ENCODE data around the gene LPXN. TPM values are rescaled to one million over a fixed set of nuclear protein-coding genes. Genes with fewer than 3 reads are reported as not detected.

LPXN gene
- total and polyA plus RNA-seq, 10 of the 15 experiments (the other 5 are each of a cell fraction or from before 2014, with no cell fraction given) = 131 to 349 (median 201) TPM

DNA sequence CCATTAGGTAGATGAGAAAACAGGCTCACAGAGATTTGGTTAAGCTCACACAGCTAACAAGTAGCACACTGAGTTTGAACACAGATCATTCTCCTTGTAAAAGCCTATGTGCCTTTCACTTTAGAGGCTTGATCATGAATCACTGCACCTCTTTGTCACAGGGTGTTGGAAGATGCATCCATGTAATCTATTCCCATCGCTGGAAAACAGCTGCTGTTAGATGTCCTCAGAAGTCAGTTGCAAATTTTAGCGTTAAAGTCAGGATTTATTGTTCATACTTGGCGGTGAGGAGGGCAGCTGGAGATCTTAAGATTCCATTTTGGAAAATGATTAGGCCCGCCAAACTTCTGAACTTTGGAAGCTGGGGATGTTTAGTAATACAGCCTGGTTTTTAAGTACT, 49.4 kb upstream of the LPXN start:
- Histone ChIP-seq H3K4me3 (no peak overlapping the region), H3K4me2 (ENCODE audit: control insufficient read depth, insufficient read depth) (no peak overlapping the region), H3K9ac (ENCODE audit: control insufficient read depth, insufficient read depth, low read length) (no peak overlapping the region), H2AFZ (ENCODE audit: control insufficient read depth, low read depth, low read length) (no peak overlapping the region), H3K4me1 (ENCODE audit: control insufficient read depth, insufficient read depth, low read length) (no peaks in the 10 kb centered on the region), H3K27me3 (replicated peaks in 1 of 2; ENCODE audit: control insufficient read depth in 2 of 2, insufficient read depth in 2 of 2, low read length in 1 of 2) (no peaks in the 10 kb centered on the region), H3K79me2 (ENCODE audit: control insufficient read depth, insufficient read depth, low read length) (no peaks in the 10 kb centered on the region; the same call in 1 of the 2 replicates), H3K27ac (ENCODE audit: control insufficient read depth, insufficient read depth) (no peak overlapping the region), H3K36me3 (ENCODE audit: control insufficient read depth in 2 of 2, insufficient read depth in 2 of 2, low read length in 1 of 2) (peaks cover 12 to 24% of the 10 kb centered on the region in 2 experiments), H3K9me3 (replicated peaks; ENCODE audit: control insufficient read depth, insufficient read depth, low read length) (no peaks in the 10 kb centered on the region), H4K20me1 (ENCODE audit: control insufficient read depth, insufficient read depth) (no peaks in the 10 kb centered on the region)
- in situ Hi-C loops (cut with MboI) = no loop called here
- POLR2A ChIA-PET = no interaction called here
- RAD21 ChIA-PET (ENCODE audit: unreplicated experiment) = no interaction called here
- 80% methylated on average over 4 of the region's 4 CpGs for WGBS (ENCODE audit: insufficient coverage, insufficient replicate concordance, low lambda C conversion rate, missing lambda C conversion rate)
- SMC1A ChIA-PET (ENCODE audit: uncharacterized antibody, unreplicated experiment) = interaction anchor here (1.0 kb wide), 1 partner anchor 57 kb away, joined by 3 read pairs; no protein-coding TSS in a partner anchor
- BruUV-seq (replicated peaks) = no TSS peak
- CTCF ChIA-PET = interaction anchor here (0.5 to 9.8 kb wide), 2 partner anchors 57 to 62 kb away, joined by 4 to 156 read pairs; no protein-coding TSS in a partner anchor
- TF ChIP-seq FOXK2 (IDR thresholded peaks at IDR 0.05) (no peak), SREBF2 (IDR thresholded peaks at IDR 0.05; ENCODE audit: low read length) (no peak), PKNOX1 (IDR thresholded peaks at IDR 0.05) (no peak), E4F1 (IDR thresholded peaks at IDR 0.05; ENCODE audit: borderline replicate concordance, partially characterized antibody) (no peak), NRF1 (conservative IDR thresholded peaks at IDR 0.05; ENCODE audit: low read depth, low read length) (no peak), MLLT1 (IDR thresholded peaks at IDR 0.05) (no peak), POU2F2 (IDR thresholded peaks at IDR 0.05; ENCODE audit: borderline replicate concordance, low read depth, low read length) (no peak), CHD1 (IDR thresholded peaks at IDR 0.05; ENCODE audit: low read depth, low read length) (no peak), SMC3 (IDR thresholded peaks at IDR 0.05; ENCODE audit: borderline replicate concordance, low read length) (no peak), EGR1 (IDR thresholded peaks at IDR 0.05; ENCODE audit: borderline replicate concordance in 1 of 2, low read depth in 2 of 2, low read length in 2 of 2) (no peak)
- intact Hi-C loops (cut with micrococcal nuclease; ENCODE audit: unreplicated experiment) = no loop called here
- ATAC-seq = no peak
- DNase-seq (ENCODE audit: low read depth, low spot score) = no peak
- FAIRE-seq = no peak

Data from GM12878 (cell line).